HEK293 (cell line): Measurements from ENCODE around the gene TCF7L1.

Source experiments
- CTCF ChIA-PET: fragments of 350-600 bp; formaldehyde crosslinking; extraction: SDS; loops from one replicate; lab custom pipeline; 2021; ENCODE audit warnings: antibody characterized with exemption; lab: Yijun Ruan, JAX
- POLR2A ChIA-PET: fragments of 300-600 bp; formaldehyde crosslinking; extraction: SDS; loops from one replicate; lab custom pipeline; 2020; ENCODE audit warnings: antibody characterized with exemption, inconsistent platforms; lab: Yijun Ruan, JAX
- H3K27ac ChIP-seq: fragments of 200-500 bp; sonication (Bioruptor generic); 2 replicates; pipeline ENCODE4 v1.5.1; 2014; ENCODE audit warnings: low read depth, low read length, control low read depth, inconsistent platforms; ENCODE audit errors: extremely low read depth
- H3K36me3 ChIP-seq, 2 experiments: fragments of 200-500 bp in 1 of 2; sonication (Bioruptor generic) in 1 of 2; 1 replicate in 1 of 2; 2 replicates in 1 of 2; pipeline ENCODE4 v1.5.1; 2014 to 2017; ENCODE audit warnings: inconsistent platforms in 2 of 2, low read length in 2 of 2; ENCODE audit not compliant: control insufficient read depth in 2 of 2, insufficient read depth in 1 of 2
- H3K4me1 ChIP-seq: fragments of 200-500 bp; sonication (Bioruptor generic); 2 replicates; pipeline ENCODE4 v1.5.1; 2014; ENCODE audit warnings: mild to moderate bottlenecking, low read length, inconsistent platforms; ENCODE audit not compliant: control insufficient read depth, insufficient read depth
- H3K4me3 ChIP-seq: 2 replicates; pipeline ENCODE4 v1.5.1; 2011; ENCODE audit warnings: low read depth, mild to moderate bottlenecking, control low read depth, low read length, moderate library complexity
- H3K9me3 ChIP-seq: fragments of 200-500 bp; sonication (Bioruptor generic); 2 replicates; pipeline ENCODE4 v1.5.1; 2014; ENCODE audit warnings: low read depth, low read length, inconsistent platforms; ENCODE audit not compliant: control insufficient read depth, insufficient read depth
- KLF10 ChIP-seq: fragments of 450-650 bp; IDR thresholded peaks from 2 replicates; pipeline ENCODE4 v1.5.1; 2018; ENCODE audit warnings: missing biosample characterization, mild to moderate bottlenecking, missing genetic modification characterization
- ZFP69B ChIP-seq: fragments of 450-650 bp; formaldehyde crosslinking; IDR thresholded peaks from 2 replicates; pipeline ENCODE4 v1.5.1; 2016; ENCODE audit warnings: missing biosample characterization, missing genetic modification characterization
- ZNF155 ChIP-seq: fragments of 450-650 bp; formaldehyde crosslinking; IDR thresholded peaks from 2 replicates; pipeline ENCODE4 v1.5.1; 2016; ENCODE audit warnings: missing biosample characterization, missing genetic modification characterization
- ZNF2 ChIP-seq: fragments of 450-650 bp; formaldehyde crosslinking; IDR thresholded peaks from 2 replicates; pipeline ENCODE4 v1.5.1; 2016; ENCODE audit warnings: missing biosample characterization, missing genetic modification characterization
- ZNF473 ChIP-seq: fragments of 450-650 bp; formaldehyde crosslinking; IDR thresholded peaks from 2 replicates; pipeline ENCODE4 v1.5.1; 2017; ENCODE audit warnings: missing biosample characterization, missing genetic modification characterization
- ZNF501 ChIP-seq: fragments of 450-650 bp; formaldehyde crosslinking; IDR thresholded peaks from 2 replicates; pipeline ENCODE4 v1.5.1; 2016; ENCODE audit warnings: missing biosample characterization, missing genetic modification characterization
- ZNF544 ChIP-seq: fragments of 450-650 bp; formaldehyde crosslinking; IDR thresholded peaks from 2 replicates; pipeline ENCODE4 v1.5.0; 2017; ENCODE audit warnings: missing biosample characterization, missing genetic modification characterization
- ZNF629 ChIP-seq: fragments of 450-650 bp; formaldehyde crosslinking; IDR thresholded peaks from 2 replicates; pipeline ENCODE4 v1.5.1; 2017; ENCODE audit warnings: missing biosample characterization, missing genetic modification characterization
- ZSCAN30 ChIP-seq: fragments of 450-650 bp; IDR thresholded peaks from 2 replicates; pipeline ENCODE4 v1.5.1; 2018; ENCODE audit warnings: missing biosample characterization, mild to moderate bottlenecking, missing genetic modification characterization, moderate library complexity
- TF ChIP-seq, protein P1 (sequence below): fragments of 450-650 bp; formaldehyde crosslinking; IDR thresholded peaks from 2 replicates; pipeline ENCODE4 v1.5.1; 2016; ENCODE audit warnings: missing biosample characterization, missing genetic modification characterization
- TF ChIP-seq, protein P2 (sequence below): fragments of 450-650 bp; formaldehyde crosslinking; IDR thresholded peaks from 2 replicates; pipeline ENCODE4 v1.5.0; 2017; ENCODE audit warnings: missing biosample characterization, missing genetic modification characterization, borderline replicate concordance
- TF ChIP-seq, protein P3 (sequence below): fragments of 450-650 bp; formaldehyde crosslinking; conservative IDR thresholded peaks from 2 replicates; pipeline ENCODE4 v1.5.1; 2016; ENCODE audit warnings: low read depth, missing biosample characterization, missing genetic modification characterization
- TF ChIP-seq, protein P4 (sequence below): fragments of 450-650 bp; formaldehyde crosslinking; conservative IDR thresholded peaks from 2 replicates; pipeline ENCODE4 v1.5.1; 2016; ENCODE audit warnings: low read depth, missing biosample characterization, missing genetic modification characterization

The TCF7L1 gene

DNA sequence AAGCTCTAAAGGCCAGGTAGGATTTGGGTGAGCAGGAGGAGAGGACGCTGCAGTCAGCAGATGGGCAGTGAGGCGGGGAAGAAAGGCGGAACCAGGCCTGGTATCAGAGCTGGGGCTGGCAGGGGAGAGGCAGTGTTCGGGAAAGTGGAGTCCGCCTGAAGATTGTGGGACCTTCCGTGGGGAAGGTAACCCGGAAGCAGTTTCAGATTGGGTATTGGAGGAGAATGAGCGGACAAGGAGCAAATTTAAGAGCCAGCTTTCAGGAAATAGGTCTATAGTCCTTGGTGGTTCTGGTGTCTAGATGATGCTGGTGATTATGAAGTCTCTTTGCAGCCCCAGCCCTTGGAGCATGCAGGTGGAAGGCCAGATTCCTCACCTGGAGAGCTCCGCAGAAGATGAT lies 51.0 kb downstream of the TCF7L1 start:
- ChIA-PET CTCF (interaction anchor here (1.0 to 2.5 kb wide), 6 partner anchors 19 to 116 kb away, joined by 3 to 6 read pairs (median 5); no protein-coding TSS in a partner anchor), POLR2A (no interaction called here)
- H3K9me3 ChIP-seq: no peaks in the 10 kb centered on the region
- H3K4me1 ChIP-seq: peaks cover 10% of the 10 kb centered on the region; the same call in 1 of the 2 replicates
- TF ChIP-seq ZNF501 (tag by site-specific recombination) (no peak), ZNF2 (tag by site-specific recombination) (no peak), ZNF473 (tag by site-specific recombination) (no peak), ZNF629 (tag by site-specific recombination) (no peak), ZFP69B (no peak)
- TF ChIP-seq, protein P1, sequence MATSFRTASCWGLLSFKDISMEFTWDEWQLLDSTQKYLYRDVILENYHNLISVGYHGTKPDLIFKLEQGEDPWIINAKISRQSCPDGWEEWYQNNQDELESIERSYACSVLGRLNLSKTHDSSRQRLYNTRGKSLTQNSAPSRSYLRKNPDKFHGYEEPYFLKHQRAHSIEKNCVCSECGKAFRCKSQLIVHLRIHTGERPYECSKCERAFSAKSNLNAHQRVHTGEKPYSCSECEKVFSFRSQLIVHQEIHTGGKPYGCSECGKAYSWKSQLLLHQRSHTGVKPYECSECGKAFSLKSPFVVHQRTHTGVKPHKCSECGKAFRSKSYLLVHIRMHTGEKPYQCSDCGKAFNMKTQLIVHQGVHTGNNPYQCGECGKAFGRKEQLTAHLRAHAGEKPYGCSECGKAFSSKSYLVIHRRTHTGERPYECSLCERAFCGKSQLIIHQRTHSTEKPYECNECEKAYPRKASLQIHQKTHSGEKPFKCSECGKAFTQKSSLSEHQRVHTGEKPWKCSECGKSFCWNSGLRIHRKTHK (tag by site-specific recombination): no peak
- TF ChIP-seq, protein P2, sequence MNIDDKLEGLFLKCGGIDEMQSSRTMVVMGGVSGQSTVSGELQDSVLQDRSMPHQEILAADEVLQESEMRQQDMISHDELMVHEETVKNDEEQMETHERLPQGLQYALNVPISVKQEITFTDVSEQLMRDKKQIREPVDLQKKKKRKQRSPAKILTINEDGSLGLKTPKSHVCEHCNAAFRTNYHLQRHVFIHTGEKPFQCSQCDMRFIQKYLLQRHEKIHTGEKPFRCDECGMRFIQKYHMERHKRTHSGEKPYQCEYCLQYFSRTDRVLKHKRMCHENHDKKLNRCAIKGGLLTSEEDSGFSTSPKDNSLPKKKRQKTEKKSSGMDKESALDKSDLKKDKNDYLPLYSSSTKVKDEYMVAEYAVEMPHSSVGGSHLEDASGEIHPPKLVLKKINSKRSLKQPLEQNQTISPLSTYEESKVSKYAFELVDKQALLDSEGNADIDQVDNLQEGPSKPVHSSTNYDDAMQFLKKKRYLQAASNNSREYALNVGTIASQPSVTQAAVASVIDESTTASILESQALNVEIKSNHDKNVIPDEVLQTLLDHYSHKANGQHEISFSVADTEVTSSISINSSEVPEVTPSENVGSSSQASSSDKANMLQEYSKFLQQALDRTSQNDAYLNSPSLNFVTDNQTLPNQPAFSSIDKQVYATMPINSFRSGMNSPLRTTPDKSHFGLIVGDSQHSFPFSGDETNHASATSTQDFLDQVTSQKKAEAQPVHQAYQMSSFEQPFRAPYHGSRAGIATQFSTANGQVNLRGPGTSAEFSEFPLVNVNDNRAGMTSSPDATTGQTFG (tag by site-specific recombination): no peak
- H3K4me3 ChIP-seq: no peak overlapping the region
- H3K36me3 ChIP-seq: no peaks in the 10 kb centered on the region
- no peak overlapping the region for H3K27ac ChIP-seq

DNA sequence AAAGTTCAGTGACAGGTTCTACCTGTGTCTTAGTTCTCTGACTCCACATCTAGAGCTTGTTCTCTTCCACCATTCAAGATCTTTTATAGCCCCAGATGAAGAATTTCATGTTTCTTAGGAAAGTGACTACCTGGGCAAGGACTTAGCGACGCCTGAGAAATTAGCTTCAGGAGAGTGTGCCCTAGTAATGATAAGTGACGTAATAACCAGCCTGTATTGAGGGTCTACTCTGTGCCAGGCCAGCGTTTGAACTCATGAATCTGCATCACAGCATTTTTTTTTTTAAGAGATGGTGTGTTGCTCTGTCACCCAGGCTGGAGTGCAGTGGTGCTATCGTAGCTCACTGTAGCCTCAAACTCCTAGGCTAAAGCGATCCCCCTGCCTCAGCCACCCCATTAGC lies 51.8 kb downstream of the TCF7L1 start:
- TF ChIP-seq ZSCAN30 (tag by site-specific recombination) (no peak), KLF10 (tag by site-specific recombination) (no peak), ZNF155 (tag by site-specific recombination) (no peak), ZNF544 (tag by site-specific recombination) (no peak)
- TF ChIP-seq, protein P3, sequence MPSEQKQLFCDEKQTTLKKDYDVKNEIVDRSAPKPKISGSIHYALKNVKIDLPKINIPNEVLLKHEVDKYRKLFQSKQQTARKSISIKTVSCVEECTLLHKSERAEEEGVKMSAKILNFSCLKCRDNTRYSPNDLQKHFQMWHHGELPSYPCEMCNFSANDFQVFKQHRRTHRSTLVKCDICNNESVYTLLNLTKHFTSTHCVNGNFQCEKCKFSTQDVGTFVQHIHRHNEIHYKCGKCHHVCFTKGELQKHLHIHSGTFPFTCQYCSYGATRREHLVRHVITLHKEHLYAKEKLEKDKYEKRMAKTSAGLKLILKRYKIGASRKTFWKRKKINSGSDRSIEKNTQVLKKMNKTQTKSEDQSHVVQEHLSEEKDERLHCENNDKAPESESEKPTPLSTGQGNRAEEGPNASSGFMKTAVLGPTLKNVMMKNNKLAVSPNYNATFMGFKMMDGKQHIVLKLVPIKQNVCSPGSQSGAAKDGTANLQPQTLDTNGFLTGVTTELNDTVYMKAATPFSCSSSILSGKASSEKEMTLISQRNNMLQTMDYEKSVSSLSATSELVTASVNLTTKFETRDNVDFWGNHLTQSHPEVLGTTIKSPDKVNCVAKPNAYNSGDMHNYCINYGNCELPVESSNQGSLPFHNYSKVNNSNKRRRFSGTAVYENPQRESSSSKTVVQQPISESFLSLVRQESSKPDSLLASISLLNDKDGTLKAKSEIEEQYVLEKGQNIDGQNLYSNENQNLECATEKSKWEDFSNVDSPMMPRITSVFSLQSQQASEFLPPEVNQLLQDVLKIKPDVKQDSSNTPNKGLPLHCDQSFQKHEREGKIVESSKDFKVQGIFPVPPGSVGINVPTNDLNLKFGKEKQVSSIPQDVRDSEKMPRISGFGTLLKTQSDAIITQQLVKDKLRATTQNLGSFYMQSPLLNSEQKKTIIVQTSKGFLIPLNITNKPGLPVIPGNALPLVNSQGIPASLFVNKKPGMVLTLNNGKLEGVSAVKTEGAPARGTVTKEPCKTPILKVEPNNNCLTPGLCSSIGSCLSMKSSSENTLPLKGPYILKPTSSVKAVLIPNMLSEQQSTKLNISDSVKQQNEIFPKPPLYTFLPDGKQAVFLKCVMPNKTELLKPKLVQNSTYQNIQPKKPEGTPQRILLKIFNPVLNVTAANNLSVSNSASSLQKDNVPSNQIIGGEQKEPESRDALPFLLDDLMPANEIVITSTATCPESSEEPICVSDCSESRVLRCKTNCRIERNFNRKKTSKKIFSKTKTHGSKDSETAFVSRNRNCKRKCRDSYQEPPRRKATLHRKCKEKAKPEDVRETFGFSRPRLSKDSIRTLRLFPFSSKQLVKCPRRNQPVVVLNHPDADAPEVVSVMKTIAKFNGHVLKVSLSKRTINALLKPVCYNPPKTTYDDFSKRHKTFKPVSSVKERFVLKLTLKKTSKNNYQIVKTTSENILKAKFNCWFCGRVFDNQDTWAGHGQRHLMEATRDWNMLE (tag by site-specific recombination): no peak
- TF ChIP-seq, protein P4, sequence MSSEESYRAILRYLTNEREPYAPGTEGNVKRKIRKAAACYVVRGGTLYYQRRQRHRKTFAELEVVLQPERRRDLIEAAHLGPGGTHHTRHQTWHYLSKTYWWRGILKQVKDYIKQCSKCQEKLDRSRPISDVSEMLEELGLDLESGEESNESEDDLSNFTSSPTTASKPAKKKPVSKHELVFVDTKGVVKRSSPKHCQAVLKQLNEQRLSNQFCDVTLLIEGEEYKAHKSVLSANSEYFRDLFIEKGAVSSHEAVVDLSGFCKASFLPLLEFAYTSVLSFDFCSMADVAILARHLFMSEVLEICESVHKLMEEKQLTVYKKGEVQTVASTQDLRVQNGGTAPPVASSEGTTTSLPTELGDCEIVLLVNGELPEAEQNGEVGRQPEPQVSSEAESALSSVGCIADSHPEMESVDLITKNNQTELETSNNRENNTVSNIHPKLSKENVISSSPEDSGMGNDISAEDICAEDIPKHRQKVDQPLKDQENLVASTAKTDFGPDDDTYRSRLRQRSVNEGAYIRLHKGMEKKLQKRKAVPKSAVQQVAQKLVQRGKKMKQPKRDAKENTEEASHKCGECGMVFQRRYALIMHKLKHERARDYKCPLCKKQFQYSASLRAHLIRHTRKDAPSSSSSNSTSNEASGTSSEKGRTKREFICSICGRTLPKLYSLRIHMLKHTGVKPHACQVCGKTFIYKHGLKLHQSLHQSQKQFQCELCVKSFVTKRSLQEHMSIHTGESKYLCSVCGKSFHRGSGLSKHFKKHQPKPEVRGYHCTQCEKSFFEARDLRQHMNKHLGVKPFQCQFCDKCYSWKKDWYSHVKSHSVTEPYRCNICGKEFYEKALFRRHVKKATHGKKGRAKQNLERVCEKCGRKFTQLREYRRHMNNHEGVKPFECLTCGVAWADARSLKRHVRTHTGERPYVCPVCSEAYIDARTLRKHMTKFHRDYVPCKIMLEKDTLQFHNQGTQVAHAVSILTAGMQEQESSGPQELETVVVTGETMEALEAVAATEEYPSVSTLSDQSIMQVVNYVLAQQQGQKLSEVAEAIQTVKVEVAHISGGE (tag by site-specific recombination): no peak
- TF ChIP-seq, all 188 proteins: peak for 0
- Histone ChIP-seq H3K27ac (no peak overlapping the region), H3K36me3 (no peaks in the 10 kb centered on the region), H3K4me1 (peaks cover 10% of the 10 kb centered on the region; the same call in 1 of the 2 replicates), H3K4me3 (no peak overlapping the region), H3K9me3 (no peaks in the 10 kb centered on the region)
- CTCF ChIA-PET: interaction anchor here (0.7 to 2.5 kb wide), 12 partner anchors 7 to 133 kb away, joined by 3 to 6 read pairs (median 4); no protein-coding TSS in a partner anchor
- POLR2A ChIA-PET: no interaction called here
